Keratinocyte (primary cell): ENCODE data around the gene AGTRAP. TPM values are rescaled to one million over a fixed set of nuclear protein-coding genes. Genes with fewer than 3 reads are reported as not detected.

Experiments used
- DNase-seq: peaks from one replicate; pipeline ENCODE4 v3.0.0-alpha.2; 2011; ENCODE audit warnings: low read depth, missing footprints, low spot score
- FAIRE-seq: peaks from 2 replicates; lab custom pipeline; 2011; peaks lifted over from hg19 to GRCh38; lab: Jason Lieb, UNC
- H2AFZ ChIP-seq: 2 replicates; pipeline ENCODE4 v1.6.0; 2012; ENCODE audit warnings: low read length, control low read depth, inconsistent platforms; ENCODE audit not compliant: control insufficient read depth
- H3K27ac ChIP-seq: 2 replicates; pipeline ENCODE4 v1.5.1; 2011; ENCODE audit warnings: low read length; ENCODE audit not compliant: control insufficient read depth, insufficient read depth
- H3K27me3 ChIP-seq: 3 replicates; pipeline ENCODE4 v1.6.0; 2011; ENCODE audit warnings: low read length; ENCODE audit not compliant: control insufficient read depth, insufficient read depth; ENCODE audit errors: extremely low read depth
- H3K36me3 ChIP-seq, 2 experiments: 2 replicates in 1 of 2; 3 replicates in 1 of 2; pipeline ENCODE4 v1.5.1; 2011; ENCODE audit warnings: low read length in 2 of 2, mild to moderate bottlenecking in 1 of 2; ENCODE audit not compliant: control insufficient read depth in 2 of 2, insufficient read depth in 2 of 2; ENCODE audit errors: extremely low read depth in 1 of 2
- H3K4me1 ChIP-seq: 3 replicates; pipeline ENCODE4 v1.5.1; 2011; ENCODE audit warnings: low read length; ENCODE audit not compliant: control insufficient read depth, insufficient read depth; ENCODE audit errors: extremely low read depth
- H3K4me2 ChIP-seq: 3 replicates; pipeline ENCODE4 v1.6.0; 2011; ENCODE audit warnings: low read depth, low read length; ENCODE audit not compliant: control insufficient read depth, insufficient read depth; ENCODE audit errors: extremely low read depth
- H3K4me3 ChIP-seq, 3 experiments: fragments of 200-600 bp in 1 of 3; sonication (generic) in 1 of 3; 2 replicates in 2 of 3; 3 replicates in 1 of 3; pipeline ENCODE4 v1.5.1; 2011 to 2016; ENCODE audit warnings: low read length in 3 of 3, mild to moderate bottlenecking in 3 of 3, control low read depth in 2 of 3, inconsistent platforms in 1 of 3, low read depth in 1 of 3, mixed read lengths in 1 of 3, mixed run types in 1 of 3, moderate library complexity in 1 of 3; ENCODE audit not compliant: control insufficient read depth in 2 of 3, insufficient read depth in 2 of 3; ENCODE audit errors: extremely low read depth in 1 of 3
- H3K79me2 ChIP-seq: 2 replicates; pipeline ENCODE4 v1.6.0; 2012; ENCODE audit warnings: low read length; ENCODE audit not compliant: control insufficient read depth, insufficient read depth
- H3K9ac ChIP-seq: 3 replicates; pipeline ENCODE4 v1.6.0; 2011; ENCODE audit warnings: low read length; ENCODE audit not compliant: control insufficient read depth, insufficient read depth; ENCODE audit errors: extremely low read depth
- H3K9me1 ChIP-seq: 3 replicates; pipeline ENCODE4 v1.6.0; 2011; ENCODE audit warnings: low read length; ENCODE audit not compliant: control insufficient read depth, insufficient read depth; ENCODE audit errors: extremely low read depth
- H3K9me3 ChIP-seq: 2 replicates; pipeline ENCODE4 v1.5.1; 2012; ENCODE audit warnings: low read depth, low read length; ENCODE audit not compliant: control insufficient read depth
- H4K20me1 ChIP-seq: 3 replicates; pipeline ENCODE4 v1.6.0; 2011; ENCODE audit warnings: low read length; ENCODE audit not compliant: control insufficient read depth, insufficient read depth; ENCODE audit errors: extremely low read depth
- CTCF ChIP-seq, 3 experiments: IDR thresholded peaks in 1 of 3; conservative IDR thresholded peaks in 1 of 3; optimal IDR thresholded peaks in 1 of 3; 2 replicates in 2 of 3; 3 replicates in 1 of 3; pipeline versions ENCODE3 to v1.5.1; 2011; ENCODE audit warnings: low read length in 3 of 3, mild to moderate bottlenecking in 3 of 3, moderate library complexity in 2 of 3, control low read depth in 1 of 3, inconsistent platforms in 1 of 3; ENCODE audit not compliant: insufficient read depth in 2 of 3; ENCODE audit errors: extremely low read depth in 1 of 3
- EZH2 ChIP-seq: IDR thresholded peaks from one replicate; pipeline ENCODE4 v1.6.1; 2012; ENCODE audit warnings: inconsistent platforms, mild to moderate bottlenecking, low read length, moderate library complexity
- dilution Hi-C: fragments of 300-500 bp; cut with MboI; formaldehyde crosslinking; loops from one replicate; pipeline ENCODE4 v1.7.0; 2020; ENCODE audit warnings: low sequenced_read_pairs; ENCODE audit not compliant: extremely low pct_ligation_motif_present
- polyA plus RNA-seq, 5 experiments: library from polyadenylated mRNA; depleted of rRNA in 3 of 5; stranded (reverse) in 3 of 5; stranded (forward) in 1 of 5; unstranded in 1 of 5; fragments of >200 nt; gene quantifications; 1 replicate in 1 of 5; 2 replicates in 3 of 5; 3 replicates in 1 of 5; pipeline versions ENCODE4 v1.2.1 to v1.2.3, GENCODE V29; 2011 to 2012; ENCODE audit warnings: missing spikeins in 2 of 5, low read depth in 1 of 5, low replicate concordance in 1 of 5

Gene AGTRAP
- polyA plus RNA-seq, 1 donor (not counting 4 experiments of a cell fraction or from before 2014, with no cell fraction given), result 36.7 TPM

GRCh38 chr1:11787251-11787803 is 51.4 kb downstream of the AGTRAP start:
- DNase-seq (no peak), FAIRE-seq (no peak)
- Histone ChIP-seq H3K9me3 (no peaks in the 10 kb centered on the region), H3K4me3 (no peak overlapping the region), H3K36me3 (peaks cover 0 to 1% of the 10 kb centered on the region in 2 experiments), H3K9me1 (no peaks in the 10 kb centered on the region), H4K20me1 (no peaks in the 10 kb centered on the region), H3K4me2 (no peak overlapping the region), H2AFZ (no peak overlapping the region), H3K4me1 (peaks cover 28% of the 10 kb centered on the region), H3K9ac (no peak overlapping the region), H3K27me3 (no peaks in the 10 kb centered on the region), H3K79me2 (no peaks in the 10 kb centered on the region), H3K27ac (no peak overlapping the region)
- TF ChIP-seq CTCF (optimal IDR thresholded peaks at IDR 0.05 in 1 of 3, IDR thresholded peaks at IDR 0.05 in 1 of 3, conservative IDR thresholded peaks at IDR 0.05 in 1 of 3; ENCODE audit: extremely low read depth in 1 of 3, insufficient read depth in 2 of 3, low read length in 3 of 3), result no peak
- no peak for TF ChIP-seq EZH2
- dilution Hi-C loops, result no loop called here

- Histone ChIP-seq H3K4me3 (no peak overlapping the region), H2AFZ (no peak overlapping the region), H3K27ac (no peak overlapping the region), H3K9ac (no peak overlapping the region), H3K4me2 (no peak overlapping the region), H3K9me3 (no peaks in the 10 kb centered on the region), H4K20me1 (no peaks in the 10 kb centered on the region), H3K4me1 (peaks cover 28% of the 10 kb centered on the region), H3K79me2 (no peaks in the 10 kb centered on the region), H3K36me3 (peaks cover 0 to 3% of the 10 kb centered on the region in 2 experiments), H3K9me1 (no peaks in the 10 kb centered on the region), H3K27me3 (no peaks in the 10 kb centered on the region)
- no peak for TF ChIP-seq EZH2
- no peak for TF ChIP-seq CTCF (optimal IDR thresholded peaks at IDR 0.05 in 1 of 3, IDR thresholded peaks at IDR 0.05 in 1 of 3, conservative IDR thresholded peaks at IDR 0.05 in 1 of 3; ENCODE audit: extremely low read depth in 1 of 3, insufficient read depth in 2 of 3, low read length in 3 of 3)
- FAIRE-seq (no peak), DNase-seq (no peak)
- dilution Hi-C loops, result no loop called here
Measured at GRCh38 chr1:11787804-11788436, 52.0 kb downstream of the AGTRAP start.
